PC-9 (cell line): ENCODE data around the gene LSM4. TPM values are rescaled to one million over a fixed set of nuclear protein-coding genes. Genes with fewer than 3 reads are reported as not detected.
A peak's percentile ranks its signal among the peaks of the same experiment; 100 is the strongest.

ENCODE experiments used
- Bru-seq: library from RNA; stranded (reverse); fragments of 400-500 nt; gene quantifications from one replicate; lab custom pipeline; 2021; lab: Mats Ljungman, UMichigan
- BruChase-seq, 2 experiments: library from RNA; stranded (reverse); fragments of 400-500 nt; gene quantifications; one replicate each; lab custom pipeline; 2021; lab: Mats Ljungman, UMichigan
- BruUV-seq: library from RNA; stranded (reverse); fragments of 400-500 nt; replicated peaks from 2 replicates; lab custom pipeline; 2021; lab: Mats Ljungman, UMichigan
- CTCF ChIA-PET: fragments of 300-600 bp; sonication (Branson Sonifier 250); formaldehyde crosslinking; loops from one replicate; lab custom pipeline; 2022; ENCODE audit warnings: antibody characterized with exemption; lab: Charles Lee
- POLR2A ChIA-PET: fragments of 300-600 bp; sonication (Branson Sonifier 250); formaldehyde crosslinking; loops from one replicate; lab custom pipeline; 2022; ENCODE audit warnings: antibody characterized with exemption; ENCODE audit not compliant: unreplicated experiment; lab: Charles Lee
- DNase-seq, 2 experiments: peaks; one replicate each; pipeline versions ENCODE4 v3.0.0 to v3.0.0-alpha.2; 2015 to 2022; ENCODE audit warnings: mixed read lengths in 1 of 2
- H2AFZ ChIP-seq: fragments of 200-600 bp; sonication (generic); 2 replicates; pipeline ENCODE4 v1.8.1; 2017; ENCODE audit warnings: antibody characterized with exemption
- H3F3A ChIP-seq: fragments of 200-600 bp; sonication (generic); 2 replicates; pipeline ENCODE4 v1.8.1; 2017; ENCODE audit warnings: antibody characterized with exemption, mild to moderate bottlenecking, low read depth; ENCODE audit not compliant: insufficient read depth
- H3K27ac ChIP-seq: fragments of 200-600 bp; sonication (generic); 2 replicates; pipeline ENCODE4 v1.6.1; 2016; ENCODE audit warnings: mixed run types
- H3K27me3 ChIP-seq: fragments of 200-600 bp; sonication (generic); 2 replicates; pipeline ENCODE4 v1.6.1; 2016; ENCODE audit warnings: low read depth, mixed run types; ENCODE audit not compliant: insufficient read depth
- H3K36me3 ChIP-seq: fragments of 200-600 bp; sonication (generic); 2 replicates; pipeline ENCODE4 v1.6.1; 2016; ENCODE audit warnings: low read depth, mixed run types
- H3K4me1 ChIP-seq: fragments of 200-600 bp; sonication (generic); replicated peaks from 2 replicates; pipeline ENCODE4 v1.6.1; 2016; ENCODE audit warnings: mixed run types; ENCODE audit not compliant: insufficient read depth
- H3K4me2 ChIP-seq: fragments of 200-600 bp; sonication (generic); 2 replicates; pipeline ENCODE4 v1.6.1; 2017; ENCODE audit warnings: mixed run types
- H3K4me3 ChIP-seq: fragments of 200-600 bp; sonication (generic); 2 replicates; pipeline ENCODE4 v1.6.1; 2016; ENCODE audit warnings: mixed run types
- H3K79me2 ChIP-seq: fragments of 200-600 bp; sonication (generic); 2 replicates; pipeline ENCODE4 v1.6.1; 2017; ENCODE audit warnings: low read depth, mixed run types
- H3K9me2 ChIP-seq: fragments of 200-600 bp; sonication (generic); 2 replicates; pipeline ENCODE4 v1.8.1; 2017; ENCODE audit warnings: mild to moderate bottlenecking; ENCODE audit not compliant: insufficient read depth
- H3K9me3 ChIP-seq: fragments of 200-600 bp; sonication (generic); 2 replicates; pipeline ENCODE4 v1.8.1; 2016; ENCODE audit warnings: low read depth; ENCODE audit not compliant: insufficient read depth
- H4K20me1 ChIP-seq: fragments of 200-600 bp; sonication (generic); 2 replicates; pipeline ENCODE4 v1.8.1; 2017; ENCODE audit not compliant: insufficient read depth
- EZH2 ChIP-seq: fragments of 200-600 bp; sonication (generic); IDR thresholded peaks from 2 replicates; pipeline ENCODE4 v1.8.0; 2017; ENCODE audit warnings: antibody characterized with exemption, low read depth
- intact Hi-C: fragments of 100-400 bp; cut with micrococcal nuclease; formaldehyde crosslinking; loops from one replicate; pipeline ENCODE4 v1.10.0; 2022; ENCODE audit not compliant: unreplicated experiment
- long read RNA-seq: library from polyadenylated mRNA; stranded (forward); transcript quantifications from one replicate; pipeline ENCODE4 v2.0.0, GENCODE V29; 2022
- total RNA-seq: library from RNA; stranded (reverse); gene quantifications from 2 replicates; pipeline ENCODE4 v1.2.3, GENCODE V29; 2021
- TF ChIP-seq, protein P1 (sequence below): fragments of 200-600 bp; sonication (generic); conservative IDR thresholded peaks from 2 replicates; pipeline ENCODE4 v1.6.1; 2017; ENCODE audit warnings: mixed run types, antibody characterized with exemption, mild to moderate bottlenecking, moderate library complexity

Gene LSM4
- total RNA-seq (291 and 323 TPM in 2 replicates), Bru-seq, nascent RNA (percentile 78 among the genes with signal in this experiment), BruChase-seq, experiment 1, labeled RNA remaining after a 2-hour chase (percentile 63 among the genes with signal in this experiment), BruChase-seq, experiment 2, labeled RNA remaining after a 6-hour chase (percentile 87 among the genes with signal in this experiment)
- long read RNA-seq, transcript LSM4-203 (5 exons, 1,908 nt) = major isoform, 832 of 871 reads
- long read RNA-seq, partial matches to known transcripts = 15 of 871 reads
- long read RNA-seq, other reads (novel, unspliced or antisense) = 18 of 871 reads

DNA sequence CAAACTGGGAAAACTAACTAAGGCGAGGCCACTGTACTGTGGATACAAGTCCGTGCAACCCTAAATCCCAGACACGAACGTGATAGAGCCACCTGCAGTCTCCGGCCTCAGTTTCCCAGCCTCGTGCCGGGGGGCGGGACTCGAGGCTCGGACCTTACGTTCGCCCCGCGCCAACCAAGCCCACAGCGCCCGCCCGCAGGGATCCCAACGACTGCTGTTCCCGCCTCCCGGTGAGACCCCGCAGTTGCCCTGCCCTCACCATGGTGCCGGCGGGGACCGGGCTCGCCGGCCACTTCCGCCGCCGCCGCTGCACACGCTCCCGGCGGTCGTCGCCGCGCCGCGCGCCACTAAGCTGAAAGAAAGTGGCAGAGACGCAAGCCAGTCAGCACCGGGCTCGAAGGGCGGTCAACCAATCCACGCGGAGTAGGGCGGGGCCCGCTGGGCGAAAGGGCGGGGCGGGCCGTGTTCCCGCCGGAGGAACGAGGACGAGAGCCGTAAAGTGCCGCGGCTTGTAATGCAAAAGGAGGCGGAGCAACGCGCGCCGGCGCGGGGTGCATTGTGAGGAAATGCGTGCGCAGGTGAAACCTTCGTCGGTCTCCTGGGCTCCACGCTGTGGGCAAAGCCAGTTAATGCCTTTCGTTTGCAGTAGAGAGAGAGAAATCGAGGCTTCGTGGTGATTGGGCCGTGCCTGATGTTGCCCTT, at the start of gene LSM4:
Gene LSM4, minus strand, starts transcription at position 318 of the 702 bp plus-strand sequence. Its CDS starts 56 bp downstream, at position 262.
- Histone ChIP-seq H3K4me2 (peak within 1 kb of the TSS; percentile 94), H3K27me3 (no peaks in the 10 kb centered on the region), H3K9me3 (no peaks in the 10 kb centered on the region), H3K36me3 (no peaks in the 10 kb centered on the region; the same call in 1 of the 2 replicates), H3K4me3 (peak within 1 kb of the TSS; percentile 76), H3K9me2 (no peaks in the 10 kb centered on the region), H2AFZ (peak within 1 kb of the TSS; percentile 82), H3K4me1 (peaks cover 37% of the 10 kb centered on the region), H3F3A (peaks cover 42% of the 10 kb centered on the region; the same call in 1 of the 2 replicates), H3K27ac (peak within 1 kb of the TSS; percentile 84), H3K79me2 (peaks cover 49% of the 10 kb centered on the region), H4K20me1 (no peaks in the 10 kb centered on the region; the same call in 1 of the 2 replicates)
- peak; percentile 97 to 99 for DNase-seq
- intact Hi-C loops = loop anchor here (1.0 to 2.0 kb wide), 2 partner anchors 18 to 44 kb away; no protein-coding TSS in a partner anchor
- CTCF ChIA-PET = interaction anchor here (0.6 to 1.8 kb wide), 7 partner anchors 36 to 975 kb away, joined by 3 to 10 read pairs (median 5); partner anchors contain the start of gene JUND
- POLR2A ChIA-PET = interaction anchor here (0.6 to 1.9 kb wide), 8 partner anchors 18 to 290 kb away, joined by 3 to 28 read pairs (median 6); partner anchors contain the start of gene JUND
- BruUV-seq = no TSS peak
- no peak for TF ChIP-seq EZH2
- TF ChIP-seq, protein P1, sequence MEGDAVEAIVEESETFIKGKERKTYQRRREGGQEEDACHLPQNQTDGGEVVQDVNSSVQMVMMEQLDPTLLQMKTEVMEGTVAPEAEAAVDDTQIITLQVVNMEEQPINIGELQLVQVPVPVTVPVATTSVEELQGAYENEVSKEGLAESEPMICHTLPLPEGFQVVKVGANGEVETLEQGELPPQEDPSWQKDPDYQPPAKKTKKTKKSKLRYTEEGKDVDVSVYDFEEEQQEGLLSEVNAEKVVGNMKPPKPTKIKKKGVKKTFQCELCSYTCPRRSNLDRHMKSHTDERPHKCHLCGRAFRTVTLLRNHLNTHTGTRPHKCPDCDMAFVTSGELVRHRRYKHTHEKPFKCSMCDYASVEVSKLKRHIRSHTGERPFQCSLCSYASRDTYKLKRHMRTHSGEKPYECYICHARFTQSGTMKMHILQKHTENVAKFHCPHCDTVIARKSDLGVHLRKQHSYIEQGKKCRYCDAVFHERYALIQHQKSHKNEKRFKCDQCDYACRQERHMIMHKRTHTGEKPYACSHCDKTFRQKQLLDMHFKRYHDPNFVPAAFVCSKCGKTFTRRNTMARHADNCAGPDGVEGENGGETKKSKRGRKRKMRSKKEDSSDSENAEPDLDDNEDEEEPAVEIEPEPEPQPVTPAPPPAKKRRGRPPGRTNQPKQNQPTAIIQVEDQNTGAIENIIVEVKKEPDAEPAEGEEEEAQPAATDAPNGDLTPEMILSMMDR = no peak

DNA sequence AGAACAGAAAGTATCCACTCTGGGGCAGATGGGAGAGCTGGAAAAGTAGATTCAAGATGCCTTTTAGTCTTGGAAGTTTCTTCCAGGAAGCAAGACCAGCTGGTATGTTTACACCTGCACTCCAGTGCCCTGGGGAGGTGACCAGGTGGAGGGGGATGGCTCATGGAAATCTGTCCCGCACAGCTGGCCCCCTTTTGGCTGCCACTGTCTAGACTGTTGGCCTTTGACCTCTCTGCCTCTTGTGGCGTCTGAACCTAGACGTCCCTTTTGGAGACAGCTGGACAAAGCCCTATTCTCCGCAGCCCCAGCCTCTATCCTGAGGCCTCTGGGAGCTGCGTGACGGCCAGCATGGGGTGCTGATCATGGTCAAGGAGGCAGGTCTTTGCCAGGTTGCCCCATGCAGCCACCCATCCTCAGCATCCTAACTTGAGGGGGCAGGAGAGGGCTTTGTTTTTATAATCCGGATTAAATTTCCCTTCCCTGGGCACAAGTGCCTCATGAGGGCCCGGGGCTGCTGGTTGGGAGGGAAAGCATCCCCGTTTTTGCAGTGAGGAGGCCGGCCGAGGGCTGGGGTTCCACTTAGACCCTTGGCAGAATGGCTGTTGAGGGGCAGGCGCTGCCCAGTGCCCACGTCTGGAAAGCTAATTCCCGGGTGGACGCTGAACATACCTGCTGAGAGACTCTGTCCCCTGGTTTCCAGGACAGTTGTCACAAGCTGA, 45.8 kb upstream of the LSM4 start:
- intact Hi-C loops = no loop called here
- CTCF ChIA-PET = interaction anchor here (0.7 kb wide), 1 partner anchor 17 kb away, joined by 9 read pairs; the partner anchor contains the start of gene GDF15
- Histone ChIP-seq H3K4me2 (no peak overlapping the region), H3K4me1 (peaks cover 39% of the 10 kb centered on the region), H2AFZ (no peak overlapping the region), H3K9me2 (no peaks in the 10 kb centered on the region), H3K36me3 (no peaks in the 10 kb centered on the region), H3K27me3 (no peaks in the 10 kb centered on the region), H3K27ac (no peak overlapping the region), H3K4me3 (no peak overlapping the region), H3F3A (peaks cover 42% of the 10 kb centered on the region), H4K20me1 (no peaks in the 10 kb centered on the region), H3K79me2 (no peaks in the 10 kb centered on the region), H3K9me3 (no peaks in the 10 kb centered on the region)
- peak in 1 of 2 experiments; percentile 23 for DNase-seq
- BruUV-seq = no TSS peak
- no peak for TF ChIP-seq EZH2
- TF ChIP-seq, protein P1 = no peak
- POLR2A ChIA-PET = no interaction called here

DNA sequence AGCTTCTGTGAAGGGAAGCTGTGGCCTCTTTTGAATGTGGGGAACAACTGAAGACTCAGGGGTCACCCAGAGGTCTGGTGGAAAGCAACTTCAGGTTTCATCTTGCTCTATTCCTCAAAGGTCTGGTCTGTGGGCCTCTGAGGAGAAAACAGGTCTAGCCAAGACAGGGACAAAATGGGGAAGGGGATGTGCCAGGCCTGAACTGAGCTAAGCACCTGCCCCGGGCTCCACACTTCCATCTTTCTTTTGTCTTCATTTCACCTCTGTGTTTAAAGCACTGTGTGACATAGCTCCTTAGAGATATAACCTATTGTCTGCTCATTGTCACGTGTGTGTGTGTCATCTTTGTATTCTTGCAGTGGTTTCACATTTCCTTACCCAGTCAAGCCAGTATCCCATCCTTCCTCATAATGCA, 43.2 kb upstream of the LSM4 start:
- ChIA-PET CTCF (interaction anchor here (0.7 to 1.0 kb wide), 2 partner anchors 38 to 86 kb away, joined by 3 to 4 read pairs; no protein-coding TSS in a partner anchor), POLR2A (no interaction called here)
- peaks cover 48% of the 10 kb centered on the region for H3F3A ChIP-seq
- peak overlapping the region; percentile 70 for H3K4me2 ChIP-seq
- no peaks in the 10 kb centered on the region for H3K36me3 ChIP-seq
- intact Hi-C loops = no loop called here
- H3K79me2 ChIP-seq = no peaks in the 10 kb centered on the region
- H2AFZ ChIP-seq = no peak overlapping the region
- no peak overlapping the region for H3K4me3 ChIP-seq
- peak in 1 of 2 experiments; percentile 75 for DNase-seq
- peaks cover 50% of the 10 kb centered on the region for H3K4me1 ChIP-seq
- no peaks in the 10 kb centered on the region for H3K9me3 ChIP-seq
- no peaks in the 10 kb centered on the region for H3K27me3 ChIP-seq
- peak overlapping the region; percentile 98 for H3K27ac ChIP-seq
- no peaks in the 10 kb centered on the region for H4K20me1 ChIP-seq
- BruUV-seq = no TSS peak
- no peak for TF ChIP-seq EZH2
- TF ChIP-seq, protein P1 = no peak
- no peaks in the 10 kb centered on the region for H3K9me2 ChIP-seq
